HepG2 (cell line): ENCODE data around the gene ANXA2. TPM values are rescaled to one million over a fixed set of nuclear protein-coding genes. Genes with fewer than 3 reads are reported as not detected.

ENCODE experiments used
- ATAC-seq: fragments of 200-7000 bp; cut with Tn5 transposase; 3 replicates; pipeline ENCODE4 v1.9.1; 2020; ENCODE audit warnings: mild to moderate bottlenecking, moderate library complexity
- BruUV-seq: library from RNA; stranded (reverse); fragments of 400-500 nt; replicated peaks from 2 replicates; lab custom pipeline; 2021; lab: Mats Ljungman, UMichigan
- CTCF ChIA-PET: fragments of 300-600 bp; formaldehyde crosslinking; extraction: SDS; loops from one replicate; lab custom pipeline; 2021; ENCODE audit warnings: low total read pairs, inconsistent platforms, low intra/inter-chr PET ratio; lab: Yijun Ruan, JAX
- POLR2A ChIA-PET: fragments of 350-600 bp; sonication (Branson Sonifier 250); formaldehyde crosslinking; loops from one replicate; lab custom pipeline; 2020; ENCODE audit warnings: antibody characterized with exemption, inconsistent platforms; lab: Yijun Ruan, JAX
- DNase-seq: peaks from one replicate; pipeline ENCODE4 v3.0.0-alpha.2; 2015; ENCODE audit warnings: low spot score
- FAIRE-seq: peaks from 3 replicates; lab custom pipeline; 2011; peaks lifted over from hg19 to GRCh38; lab: Jason Lieb, UNC
- H2AFZ ChIP-seq: one replicate; pipeline ENCODE4 v1.6.1; 2011; ENCODE audit warnings: low read length, inconsistent platforms
- H3K27ac ChIP-seq: fragments of 300-600 bp; 3 replicates; pipeline ENCODE4 v1.8.0; 2011; ENCODE audit warnings: mixed run types, mild to moderate bottlenecking, mixed read lengths, low read length, inconsistent platforms; ENCODE audit not compliant: insufficient read depth; ENCODE audit errors: extremely low read length
- H3K27me3 ChIP-seq, 2 experiments: fragments of 200-600 bp in 1 of 2; 2 replicates in 1 of 2; 3 replicates in 1 of 2; pipeline versions ENCODE4 v1.6.0 to v1.8.0; 2011; ENCODE audit warnings: low read length in 2 of 2, mild to moderate bottlenecking in 2 of 2, moderate library complexity in 2 of 2, inconsistent platforms in 1 of 2; ENCODE audit not compliant: insufficient read depth in 2 of 2, control insufficient read depth in 1 of 2
- H3K36me3 ChIP-seq, 2 experiments: fragments of 200-600 bp in 1 of 2; replicated peaks in 1 of 2; 2 replicates in 1 of 2; 3 replicates in 1 of 2; pipeline versions ENCODE4 v1.5.1 to v1.8.0; 2011; ENCODE audit warnings: low read length in 2 of 2, inconsistent platforms in 1 of 2; ENCODE audit not compliant: insufficient read depth in 2 of 2, control insufficient read depth in 1 of 2
- H3K4me1 ChIP-seq: 2 replicates; pipeline ENCODE4 v1.5.1; 2012; ENCODE audit warnings: low read length, inconsistent platforms; ENCODE audit not compliant: insufficient read depth
- H3K4me2 ChIP-seq: 2 replicates; pipeline ENCODE4 v1.6.0; 2011; ENCODE audit warnings: low read depth, low read length, inconsistent platforms
- H3K4me3 ChIP-seq, 3 experiments: fragments of 200-600 bp in 1 of 3; sonication (generic), shearing (Covaris generic) in 1 of 3; replicated peaks in 1 of 3; 2 replicates each; pipeline ENCODE4 v1.5.1; 2011 to 2016; ENCODE audit warnings: low read length in 3 of 3, inconsistent platforms in 2 of 3, low read depth in 2 of 3, mild to moderate bottlenecking in 2 of 3, control low read depth in 1 of 3, mixed read lengths in 1 of 3; ENCODE audit not compliant: insufficient read depth in 1 of 3
- H3K79me2 ChIP-seq: one replicate; pipeline ENCODE4 v1.6.1; 2011; ENCODE audit warnings: low read length, inconsistent platforms; ENCODE audit not compliant: insufficient read depth
- H3K9ac ChIP-seq: 2 replicates; pipeline ENCODE4 v1.6.0; 2011; ENCODE audit warnings: mild to moderate bottlenecking, low read depth, low read length, inconsistent platforms; ENCODE audit not compliant: insufficient read depth
- H3K9me3 ChIP-seq: 2 replicates; pipeline ENCODE4 v1.5.1; 2012; ENCODE audit warnings: mild to moderate bottlenecking, low read length
- H4K20me1 ChIP-seq: 2 replicates; pipeline ENCODE4 v1.6.0; 2011; ENCODE audit warnings: inconsistent platforms, mild to moderate bottlenecking, low read length, moderate library complexity; ENCODE audit not compliant: insufficient read depth
- BRF2 ChIP-seq: sonication (generic); formaldehyde crosslinking; IDR thresholded peaks from 2 replicates; pipeline ENCODE4 v1.8.1; 2022; ENCODE audit warnings: mild to moderate bottlenecking, missing genetic modification reagents
- CEBPB ChIP-seq: IDR thresholded peaks from 2 replicates; pipeline ENCODE4 v1.6.1; 2011; ENCODE audit warnings: low read depth, low read length, improper control_type of control experiment, borderline replicate concordance
- CREB3 ChIP-seq: sonication (generic); formaldehyde crosslinking; IDR thresholded peaks from 2 replicates; pipeline ENCODE4 v1.5.0; 2020; ENCODE audit warnings: missing genetic modification reagents
- ESRRA ChIP-seq: sonication (generic); formaldehyde crosslinking; IDR thresholded peaks from 2 replicates; pipeline ENCODE4 v1.5.1; 2020; ENCODE audit warnings: mild to moderate bottlenecking, low read depth, missing genetic modification reagents
- HBP1 ChIP-seq: IDR thresholded peaks from 2 replicates; pipeline ENCODE4 v1.6.1; 2016; ENCODE audit warnings: low read depth, control low read depth
- HOXA9 ChIP-seq: sonication (generic); formaldehyde crosslinking; IDR thresholded peaks from 2 replicates; pipeline ENCODE4 v1.8.1; 2022; ENCODE audit warnings: missing genetic modification reagents, mild to moderate bottlenecking, moderate library complexity, borderline replicate concordance
- KAT7 ChIP-seq: IDR thresholded peaks from 2 replicates; pipeline ENCODE4 v1.6.1; 2018; ENCODE audit warnings: borderline replicate concordance, missing compliant biosample characterization
- MAX ChIP-seq: IDR thresholded peaks from 2 replicates; pipeline ENCODE4 v1.6.1; 2012; ENCODE audit warnings: inconsistent platforms
- MYNN ChIP-seq: sonication (generic); formaldehyde crosslinking; IDR thresholded peaks from 2 replicates; pipeline ENCODE4 v1.4.0; 2020; ENCODE audit warnings: mild to moderate bottlenecking, low read depth, missing genetic modification reagents
- PATZ1 ChIP-seq: sonication (generic); formaldehyde crosslinking; IDR thresholded peaks from 2 replicates; pipeline ENCODE4 v1.4.0; 2020; ENCODE audit warnings: missing genetic modification reagents
- REL ChIP-seq: sonication (generic); formaldehyde crosslinking; conservative IDR thresholded peaks from 2 replicates; pipeline ENCODE4 v1.8.0; 2022; ENCODE audit warnings: mild to moderate bottlenecking, missing genetic modification reagents, moderate library complexity
- ZBTB25 ChIP-seq: IDR thresholded peaks from 2 replicates; pipeline ENCODE4 v1.6.1; 2018; ENCODE audit warnings: missing genetic modification reagents
- ZMYM3 ChIP-seq: sonication (generic); formaldehyde crosslinking; IDR thresholded peaks from 2 replicates; pipeline ENCODE4 v1.5.1; 2020; ENCODE audit warnings: mild to moderate bottlenecking, missing genetic modification reagents
- ZNF264 ChIP-seq: sonication (generic); formaldehyde crosslinking; IDR thresholded peaks from 2 replicates; pipeline ENCODE4 v1.4.0; 2020; ENCODE audit warnings: missing genetic modification reagents
- ZNF580 ChIP-seq: IDR thresholded peaks from 2 replicates; pipeline ENCODE4 v1.6.1; 2016; ENCODE audit warnings: low read depth, borderline replicate concordance
- ZZZ3 ChIP-seq: sonication (generic); formaldehyde crosslinking; IDR thresholded peaks from 2 replicates; pipeline ENCODE4 v1.4.0; 2020; ENCODE audit warnings: missing genetic modification reagents, mild to moderate bottlenecking, borderline replicate concordance
- WGBS: methylation state at CpG from one replicate; pipeline ENCODE4 v1.1.6; 2017; ENCODE audit warnings: low lambda C conversion rate; 5-methylcytosine and 5-hydroxymethylcytosine counted together
- in situ Hi-C: cut with HindIII; loops from 2 replicates; pipeline ENCODE4 v1.10.0; 2017; ENCODE audit warnings: low pct_unique_long_range_greater_than_20kb; ENCODE audit not compliant: extremely low pct_ligation_motif_present
- intact Hi-C: fragments of 100-400 bp; cut with micrococcal nuclease; formaldehyde crosslinking; loops from one replicate; pipeline ENCODE4 v1.10.0; 2022; ENCODE audit not compliant: unreplicated experiment
- polyA plus RNA-seq, 8 experiments: library from polyadenylated mRNA; depleted of rRNA in 3 of 8; stranded (reverse) in 7 of 8; unstranded in 1 of 8; fragments of >200 nt; fragmentation: Illumina TruSeq in 4 of 8; extraction: Trizol in 4 of 8; gene quantifications; 2 replicates each; pipeline versions ENCODE4 v1.2.1 to v1.2.3, GENCODE V29; 2011 to 2016; ENCODE audit warnings: low read depth in 4 of 8, missing spikeins in 1 of 8, mixed read lengths in 1 of 8; ENCODE audit not compliant: insufficient read depth in 1 of 8
- total RNA-seq, 5 experiments: library from RNA; depleted of rRNA; stranded (reverse); fragments of >200 nt; fragmentation: Illumina TruSeq; extraction: Trizol; gene quantifications; 2 replicates each; pipeline ENCODE4 v1.2.3, GENCODE V29; 2016; ENCODE audit warnings: low read depth in 1 of 5

The ANXA2 gene
- total and polyA plus RNA-seq, 2 of the 13 experiments (the other 11 are each of a cell fraction or from before 2014, with no cell fraction given): 196 to 613 TPM

- peaks cover 43% of the 10 kb centered on the region for H3K79me2 ChIP-seq
- BruUV-seq: no TSS peak
- no peak overlapping the region for H2AFZ ChIP-seq
- H3K27ac ChIP-seq: peak overlapping the region; percentile 93
- ATAC-seq: peak; percentile 98
- H3K36me3 ChIP-seq: peaks cover 3 to 41% of the 10 kb centered on the region in 2 experiments; a peak in 4 of 5 replicates
- ChIA-PET POLR2A (interaction anchor here (0.8 to 5.2 kb wide), 14 partner anchors 9 to 146 kb away, joined by 3 to 117 read pairs (median 5); partner anchors contain the start of gene ICE2), CTCF (no interaction called here)
- H3K9ac ChIP-seq: peak overlapping the region; percentile 74
- FAIRE-seq: peak; percentile 72
- WGBS: 14% methylated on average over 7 of the region's 7 CpGs
- DNase-seq: peak; percentile 98
- no peaks in the 10 kb centered on the region for H4K20me1 ChIP-seq
- in situ Hi-C loops: no loop called here
- no peaks in the 10 kb centered on the region for H3K9me3 ChIP-seq
- peaks cover 93% of the 10 kb centered on the region for H3K4me1 ChIP-seq
- H3K4me3 ChIP-seq: no peak overlapping the region
- H3K4me2 ChIP-seq: peak overlapping the region; percentile 44
- intact Hi-C loops: loop anchor here (1.0 to 5.0 kb wide), 2 partner anchors 28 to 68 kb away; no protein-coding TSS in a partner anchor
- no peaks in the 10 kb centered on the region for H3K27me3 ChIP-seq
- peak; percentile 55; the same call in 1 of the 2 replicates for TF ChIP-seq ZBTB25 (CRISPR knock-in tag)
- no peak for TF ChIP-seq BRF2 (CRISPR knock-in tag)
- TF ChIP-seq MAX: peak; percentile 43; the same call in 1 of the 2 replicates
- TF ChIP-seq KAT7 (CRISPR knock-in tag): no peak
- peak; percentile 84 for TF ChIP-seq ZMYM3 (CRISPR knock-in tag)
- no peak for TF ChIP-seq HOXA9 (CRISPR knock-in tag)
- 0 out of 2 replicates have a peak, but pooled peaks have one; percentile 56 for TF ChIP-seq ESRRA (CRISPR knock-in tag)
- no peak for TF ChIP-seq CREB3 (CRISPR knock-in tag)
- peak; percentile 81; the same call in 1 of the 2 replicates for TF ChIP-seq ZNF580 (CRISPR knock-in tag)
- no peak for TF ChIP-seq CEBPB
- TF ChIP-seq ZZZ3 (CRISPR knock-in tag): no peak
- no peak for TF ChIP-seq REL (CRISPR knock-in tag)
- TF ChIP-seq HBP1: peak; percentile 31; the same call in 1 of the 2 replicates
- no peak for TF ChIP-seq ZNF264 (CRISPR knock-in tag)
- 0 out of 2 replicates have a peak, but pooled peaks have one; percentile 13 for TF ChIP-seq PATZ1 (CRISPR knock-in tag)
- no peak for TF ChIP-seq MYNN
Observed at GRCh38 chr15:60374628-60375081, 23.1 kb downstream of the ANXA2 start.
